A673 (cell line): ENCODE measurements around the gene FHL5.

Source experiments
- EZH2 ChIP-seq: fragments of 200-600 bp; sonication (generic); IDR thresholded peaks from 2 replicates; pipeline ENCODE4 v1.6.1; 2017; ENCODE audit warnings: borderline replicate concordance, low read depth, mild to moderate bottlenecking, mixed read lengths, antibody characterized with exemption, low read length; ENCODE audit not compliant: poor library complexity, severe bottlenecking
- TF ChIP-seq, protein P1 (sequence below): fragments of 300-800, 200-600 bp; sonication (generic); conservative IDR thresholded peaks from 2 replicates; pipeline ENCODE4 v1.5.1; 2017; ENCODE audit warnings: low read depth, mild to moderate bottlenecking, antibody characterized with exemption, low read length, moderate library complexity, mixed read lengths

DNA sequence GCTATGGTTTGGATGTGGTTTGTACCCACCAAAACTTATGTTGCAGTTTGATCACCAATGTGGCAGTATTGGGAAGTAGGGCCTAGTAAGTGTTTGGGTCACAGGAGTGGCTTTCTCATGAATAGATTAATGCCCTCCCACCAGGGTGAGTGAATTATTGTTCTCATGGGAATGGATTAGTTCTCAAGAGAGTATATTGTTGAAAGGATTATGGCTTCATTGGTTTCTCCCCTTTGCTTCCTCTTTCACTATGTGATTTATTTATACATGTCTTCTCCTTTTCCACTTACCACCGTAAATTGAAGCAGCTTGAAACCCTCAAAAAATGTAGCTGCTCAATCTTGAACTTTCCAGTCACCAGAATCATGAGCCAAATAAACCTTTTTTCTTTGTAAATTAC is 30.5 kb upstream of the FHL5 start:
- TF ChIP-seq, protein P1, sequence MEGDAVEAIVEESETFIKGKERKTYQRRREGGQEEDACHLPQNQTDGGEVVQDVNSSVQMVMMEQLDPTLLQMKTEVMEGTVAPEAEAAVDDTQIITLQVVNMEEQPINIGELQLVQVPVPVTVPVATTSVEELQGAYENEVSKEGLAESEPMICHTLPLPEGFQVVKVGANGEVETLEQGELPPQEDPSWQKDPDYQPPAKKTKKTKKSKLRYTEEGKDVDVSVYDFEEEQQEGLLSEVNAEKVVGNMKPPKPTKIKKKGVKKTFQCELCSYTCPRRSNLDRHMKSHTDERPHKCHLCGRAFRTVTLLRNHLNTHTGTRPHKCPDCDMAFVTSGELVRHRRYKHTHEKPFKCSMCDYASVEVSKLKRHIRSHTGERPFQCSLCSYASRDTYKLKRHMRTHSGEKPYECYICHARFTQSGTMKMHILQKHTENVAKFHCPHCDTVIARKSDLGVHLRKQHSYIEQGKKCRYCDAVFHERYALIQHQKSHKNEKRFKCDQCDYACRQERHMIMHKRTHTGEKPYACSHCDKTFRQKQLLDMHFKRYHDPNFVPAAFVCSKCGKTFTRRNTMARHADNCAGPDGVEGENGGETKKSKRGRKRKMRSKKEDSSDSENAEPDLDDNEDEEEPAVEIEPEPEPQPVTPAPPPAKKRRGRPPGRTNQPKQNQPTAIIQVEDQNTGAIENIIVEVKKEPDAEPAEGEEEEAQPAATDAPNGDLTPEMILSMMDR, result no peak
- no peak for TF ChIP-seq EZH2
